Renal pelvis (tissue), 4 donors: ENCODE data around the gene TAF11L13. TPM values are rescaled to one million over a fixed set of nuclear protein-coding genes. Genes with fewer than 3 reads are reported as not detected.

Experiments used
- DNase-seq: peaks from one replicate; pipeline ENCODE4 v3.0.0-alpha.2; 2013
- polyA plus RNA-seq, 3 donors: library from polyadenylated mRNA; unstranded; fragments of 120-200 nt; gene quantifications; one replicate each; pipeline ENCODE4 v1.2.1, GENCODE V29; 2013; ENCODE audit not compliant: insufficient read length in 3 of 3

TAF11L13 gene
- polyA plus RNA-seq, 3 donors, result not detected

DNA sequence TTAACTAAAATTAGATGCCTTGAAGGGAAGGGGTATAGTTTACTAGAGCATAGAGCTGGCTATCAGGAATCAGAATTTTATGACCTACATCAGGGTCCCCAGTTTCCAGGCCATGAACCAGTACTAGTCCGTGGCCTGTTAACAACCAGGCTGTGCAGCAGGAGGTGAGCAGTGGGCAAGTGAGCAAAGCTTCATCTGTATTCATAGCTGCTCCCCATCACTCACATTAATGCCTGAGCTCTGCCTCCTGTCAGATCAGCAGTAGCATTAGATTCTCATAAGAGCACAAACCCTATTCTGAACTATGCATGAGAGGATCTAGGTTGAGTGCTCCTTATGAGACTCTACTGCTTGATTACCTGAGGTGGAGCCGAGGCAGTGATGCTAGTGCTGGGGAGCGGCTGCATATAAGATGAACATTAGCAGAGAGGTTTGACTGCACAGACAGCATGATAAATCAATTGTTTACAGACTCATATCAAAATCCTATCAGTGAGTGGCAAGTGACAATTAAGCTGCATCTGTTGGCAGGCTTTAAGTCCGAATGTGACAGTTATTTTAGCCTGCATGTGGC lies 47.0 kb downstream of the TAF11L13 start:
- DNase-seq, result no peak

DNA sequence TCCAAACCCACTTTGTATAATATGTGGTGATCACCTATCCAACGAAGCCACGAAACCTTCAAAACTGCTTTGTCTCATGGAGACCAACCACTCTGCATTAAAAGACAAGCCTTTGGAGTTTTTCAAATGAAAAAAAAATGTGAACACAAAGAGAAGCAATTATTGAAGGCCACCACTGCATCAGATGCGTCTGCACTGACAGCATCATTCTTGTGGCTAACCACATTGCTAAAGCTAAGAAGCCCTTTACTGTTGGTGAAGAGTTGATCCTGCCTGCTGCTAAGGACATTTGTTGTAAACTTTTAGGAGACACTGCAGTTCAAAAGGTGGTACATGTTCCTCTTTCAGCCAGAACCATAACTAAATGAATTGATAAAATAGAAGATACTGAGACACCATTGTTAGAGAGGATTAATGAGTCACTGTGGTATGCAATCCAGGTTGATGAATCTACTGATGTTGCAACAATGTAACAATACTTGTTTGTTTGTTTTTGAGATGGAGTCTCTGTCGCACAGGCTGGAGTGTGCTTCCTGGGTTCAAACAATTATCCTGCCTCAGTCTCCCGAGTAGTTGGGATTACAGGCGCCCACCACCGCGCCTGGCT lies 47.8 kb downstream of the TAF11L13 start:
- no peak for DNase-seq

DNA sequence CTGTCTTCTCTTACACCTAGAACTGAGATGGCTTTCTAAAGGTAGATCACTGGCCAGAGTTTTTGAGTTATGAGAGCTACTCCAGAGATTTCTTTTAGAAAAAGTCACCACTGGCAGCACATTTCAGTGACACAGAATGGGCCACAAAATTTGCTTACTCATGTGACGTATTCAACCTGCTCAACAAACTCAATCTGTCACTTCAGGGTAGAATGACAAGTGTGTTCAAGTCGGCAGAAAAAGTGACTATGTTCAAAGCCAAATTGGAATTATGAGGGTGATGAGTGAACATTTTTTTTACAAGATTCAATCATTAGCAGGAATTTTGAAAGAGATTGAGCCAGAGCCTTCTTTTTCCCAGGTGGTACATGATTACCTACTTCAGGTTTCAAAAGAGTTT lies 48.8 kb downstream of the TAF11L13 start:
- DNase-seq, result no peak

Other genes with a start within 250 kb of the TAF11L13 start
- gene TAF11L2, start 133.9 kb upstream of the TAF11L13 start, polyA plus RNA-seq, result not detected
- not detected for gene TAF11L3, start 113.7 kb upstream of the TAF11L13 start, polyA plus RNA-seq
- gene TAF11L4, start 110.3 kb upstream of the TAF11L13 start, polyA plus RNA-seq, result not detected
- not detected for gene TAF11L5, start 106.9 kb upstream of the TAF11L13 start, polyA plus RNA-seq
- gene TAF11L6, start 103.4 kb upstream of the TAF11L13 start, polyA plus RNA-seq, result not detected
- gene TAF11L7, start 46.3 kb upstream of the TAF11L13 start, polyA plus RNA-seq, result not detected
- not detected for gene TAF11L8, start 41.1 kb upstream of the TAF11L13 start, polyA plus RNA-seq
- not detected for gene TAF11L9, start 37.7 kb upstream of the TAF11L13 start, polyA plus RNA-seq
- gene TAF11L10, start 34.3 kb upstream of the TAF11L13 start, polyA plus RNA-seq, result not detected
- not detected for gene TAF11L11, start 27.9 kb upstream of the TAF11L13 start, polyA plus RNA-seq
- not detected for gene TAF11L12, start 21.7 kb upstream of the TAF11L13 start, polyA plus RNA-seq
- gene TAF11L14, start 2.4 kb downstream of the TAF11L13 start, polyA plus RNA-seq, result not detected